Measurements from ENCODE around the gene CITED4.
A peak's percentile ranks its signal among the peaks of the same experiment; 100 is the strongest.

The CITED4 gene

DNA sequence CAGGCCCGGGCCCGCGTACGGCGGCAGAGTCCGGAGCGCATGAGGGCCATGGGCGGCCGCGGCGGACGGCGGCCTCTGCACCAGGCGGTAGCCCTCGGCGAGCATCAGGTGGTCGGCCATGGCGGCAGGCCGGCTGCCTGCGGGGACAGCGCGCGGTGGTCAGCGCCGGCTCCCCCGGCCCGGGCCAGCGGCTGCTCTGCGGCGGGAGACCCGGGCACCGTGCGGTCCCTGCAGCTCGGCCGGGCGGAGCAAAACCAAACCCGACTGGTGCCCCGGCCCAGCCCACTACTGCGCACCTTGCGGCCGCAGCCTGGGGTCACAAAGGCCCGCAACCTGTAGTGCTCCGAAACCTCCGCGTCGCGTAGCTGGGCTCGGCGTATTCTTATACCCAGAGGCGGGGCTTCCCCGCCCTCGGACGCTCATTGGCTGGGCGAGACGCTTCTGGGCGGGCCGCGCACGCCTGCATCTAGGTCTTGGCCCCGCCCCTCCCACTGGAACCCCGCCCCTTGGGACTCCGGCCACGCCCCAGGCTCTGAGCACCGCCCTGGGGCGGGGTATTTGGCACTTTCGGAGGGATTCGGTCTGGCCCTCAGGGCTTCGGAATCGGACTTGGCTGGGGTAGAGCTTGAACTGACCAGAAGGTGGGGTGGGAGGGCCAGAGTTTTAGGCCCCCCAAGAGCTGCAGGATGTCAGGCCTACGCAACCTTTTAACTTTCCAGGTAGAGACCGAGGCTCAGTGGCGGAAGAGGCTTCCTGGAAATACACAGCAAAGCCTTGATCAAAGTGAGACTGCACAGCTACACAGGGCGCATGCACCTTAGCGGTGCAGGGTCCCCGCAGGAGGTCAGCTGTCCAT is at the start of gene CITED4:
Gene CITED4 (minus strand): TSS at position 356 of the 856 bp plus-strand sequence. CDS start 236 bp downstream, at position 120.
- TF ChIP-seq YY1 (IDR thresholded peaks at IDR 0.05; ENCODE audit: low read depth), result peak; percentile 29; the same call in 1 of the 2 replicates
- peak; percentile 92 for TF ChIP-seq TAF1 (IDR thresholded peaks at IDR 0.05; ENCODE audit: low read depth)
- TF ChIP-seq RAD21 (IDR thresholded peaks at IDR 0.05; ENCODE audit: low read depth), result peak; percentile 83
- peak; percentile 27; the same call in 1 of the 2 replicates for TF ChIP-seq MAX (IDR thresholded peaks at IDR 0.05)
- no peak for TF ChIP-seq CREB1 (IDR thresholded peaks at IDR 0.05; ENCODE audit: low read depth)

DNA sequence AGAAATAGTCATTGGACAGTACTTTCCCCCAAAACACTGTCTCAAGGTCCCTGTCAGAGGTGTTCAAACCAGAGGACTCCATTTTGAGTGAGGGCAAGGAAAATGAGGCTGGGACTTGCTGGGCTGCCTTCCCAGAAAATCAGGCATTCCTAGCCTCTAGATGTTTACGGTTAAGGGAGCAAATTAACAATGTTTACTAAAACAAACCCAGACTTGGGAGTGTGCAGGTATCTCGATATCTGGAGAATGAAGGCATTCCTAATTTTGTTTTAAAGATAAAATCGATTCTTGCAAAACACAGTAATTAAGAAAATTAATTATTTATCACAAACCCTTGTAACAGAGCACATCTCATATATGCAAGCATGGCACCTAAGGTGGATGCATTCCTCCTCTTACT is 48.9 kb upstream of the CITED4 start:
- TF ChIP-seq RAD21 (IDR thresholded peaks at IDR 0.05; ENCODE audit: low read depth) (no peak), ZBTB7A (IDR thresholded peaks at IDR 0.05; ENCODE audit: low read depth) (no peak), CEBPB (IDR thresholded peaks at IDR 0.05) (no peak), TEAD4 (IDR thresholded peaks at IDR 0.05) (no peak), CREB1 (IDR thresholded peaks at IDR 0.05; ENCODE audit: low read depth) (no peak), USF1 (IDR thresholded peaks at IDR 0.05) (no peak), FOXM1 (IDR thresholded peaks at IDR 0.05; ENCODE audit: borderline replicate concordance, low read depth) (no peak), YY1 (IDR thresholded peaks at IDR 0.05; ENCODE audit: low read depth) (no peak), EGR1 (IDR thresholded peaks at IDR 0.05) (no peak), TCF12 (IDR thresholded peaks at IDR 0.05; ENCODE audit: low read depth) (no peak)
- TF ChIP-seq, protein P1, sequence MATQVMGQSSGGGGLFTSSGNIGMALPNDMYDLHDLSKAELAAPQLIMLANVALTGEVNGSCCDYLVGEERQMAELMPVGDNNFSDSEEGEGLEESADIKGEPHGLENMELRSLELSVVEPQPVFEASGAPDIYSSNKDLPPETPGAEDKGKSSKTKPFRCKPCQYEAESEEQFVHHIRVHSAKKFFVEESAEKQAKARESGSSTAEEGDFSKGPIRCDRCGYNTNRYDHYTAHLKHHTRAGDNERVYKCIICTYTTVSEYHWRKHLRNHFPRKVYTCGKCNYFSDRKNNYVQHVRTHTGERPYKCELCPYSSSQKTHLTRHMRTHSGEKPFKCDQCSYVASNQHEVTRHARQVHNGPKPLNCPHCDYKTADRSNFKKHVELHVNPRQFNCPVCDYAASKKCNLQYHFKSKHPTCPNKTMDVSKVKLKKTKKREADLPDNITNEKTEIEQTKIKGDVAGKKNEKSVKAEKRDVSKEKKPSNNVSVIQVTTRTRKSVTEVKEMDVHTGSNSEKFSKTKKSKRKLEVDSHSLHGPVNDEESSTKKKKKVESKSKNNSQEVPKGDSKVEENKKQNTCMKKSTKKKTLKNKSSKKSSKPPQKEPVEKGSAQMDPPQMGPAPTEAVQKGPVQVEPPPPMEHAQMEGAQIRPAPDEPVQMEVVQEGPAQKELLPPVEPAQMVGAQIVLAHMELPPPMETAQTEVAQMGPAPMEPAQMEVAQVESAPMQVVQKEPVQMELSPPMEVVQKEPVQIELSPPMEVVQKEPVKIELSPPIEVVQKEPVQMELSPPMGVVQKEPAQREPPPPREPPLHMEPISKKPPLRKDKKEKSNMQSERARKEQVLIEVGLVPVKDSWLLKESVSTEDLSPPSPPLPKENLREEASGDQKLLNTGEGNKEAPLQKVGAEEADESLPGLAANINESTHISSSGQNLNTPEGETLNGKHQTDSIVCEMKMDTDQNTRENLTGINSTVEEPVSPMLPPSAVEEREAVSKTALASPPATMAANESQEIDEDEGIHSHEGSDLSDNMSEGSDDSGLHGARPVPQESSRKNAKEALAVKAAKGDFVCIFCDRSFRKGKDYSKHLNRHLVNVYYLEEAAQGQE (IDR thresholded peaks at IDR 0.05; ENCODE audit: low read depth), result no peak

DNA sequence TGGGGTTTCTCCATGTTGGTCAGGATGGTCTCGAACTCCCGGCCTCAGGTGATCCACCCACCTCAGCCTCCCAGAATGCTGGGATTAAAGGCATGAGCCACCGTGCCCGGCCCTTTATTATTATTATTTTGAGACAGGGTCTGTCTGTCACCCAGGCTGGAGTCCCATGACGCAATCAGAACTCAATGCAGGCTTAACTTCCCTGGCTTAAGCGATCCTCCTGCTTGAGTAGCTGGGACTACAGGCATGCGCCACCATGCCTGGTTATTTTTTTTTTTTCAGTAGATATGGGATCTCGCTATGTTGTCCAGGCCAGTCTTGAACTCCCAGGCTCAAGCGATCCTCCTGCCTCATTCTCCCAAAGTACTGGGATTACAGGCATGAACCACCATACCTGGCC is 47.1 kb upstream of the CITED4 start:
- TF ChIP-seq TAF1 (IDR thresholded peaks at IDR 0.05; ENCODE audit: low read depth) (no peak), FOXM1 (IDR thresholded peaks at IDR 0.05; ENCODE audit: borderline replicate concordance, low read depth) (no peak), CEBPB (IDR thresholded peaks at IDR 0.05) (no peak), TEAD4 (IDR thresholded peaks at IDR 0.05) (no peak), EP300 (IDR thresholded peaks at IDR 0.05; ENCODE audit: borderline replicate concordance) (no peak), YY1 (IDR thresholded peaks at IDR 0.05; ENCODE audit: low read depth) (no peak), EGR1 (IDR thresholded peaks at IDR 0.05) (no peak), MAX (IDR thresholded peaks at IDR 0.05) (no peak), ZBTB7A (IDR thresholded peaks at IDR 0.05; ENCODE audit: low read depth) (no peak), CREB1 (IDR thresholded peaks at IDR 0.05; ENCODE audit: low read depth) (no peak), RAD21 (IDR thresholded peaks at IDR 0.05; ENCODE audit: low read depth) (no peak), TCF12 (IDR thresholded peaks at IDR 0.05; ENCODE audit: low read depth) (no peak), NFIC (IDR thresholded peaks at IDR 0.05) (no peak), USF1 (IDR thresholded peaks at IDR 0.05) (no peak)
- TF ChIP-seq, protein P1 (IDR thresholded peaks at IDR 0.05; ENCODE audit: low read depth), result no peak

GRCh38 chr1:40908350-40908749 is 46.2 kb upstream of the CITED4 start:
- TF ChIP-seq TEAD4 (IDR thresholded peaks at IDR 0.05) (no peak), EP300 (IDR thresholded peaks at IDR 0.05; ENCODE audit: borderline replicate concordance) (no peak), TCF12 (IDR thresholded peaks at IDR 0.05; ENCODE audit: low read depth) (no peak), USF1 (IDR thresholded peaks at IDR 0.05) (no peak), FOXM1 (IDR thresholded peaks at IDR 0.05; ENCODE audit: borderline replicate concordance, low read depth) (no peak)
- TF ChIP-seq, protein P1 (IDR thresholded peaks at IDR 0.05; ENCODE audit: low read depth), result no peak

Data from Ishikawa (cell line).